Keratinocyte (primary cell): ENCODE measurements around the gene ADGRL3.

Experiments used
- CTCF ChIP-seq, 3 experiments: IDR thresholded peaks in 1 of 3; conservative IDR thresholded peaks in 1 of 3; optimal IDR thresholded peaks in 1 of 3; 2 replicates in 2 of 3; 3 replicates in 1 of 3; pipeline versions ENCODE3 to v1.5.1; 2011; ENCODE audit warnings: low read length in 3 of 3, mild to moderate bottlenecking in 3 of 3, moderate library complexity in 2 of 3, control low read depth in 1 of 3, inconsistent platforms in 1 of 3; ENCODE audit not compliant: insufficient read depth in 2 of 3; ENCODE audit errors: extremely low read depth in 1 of 3
- EZH2 ChIP-seq: IDR thresholded peaks from one replicate; pipeline ENCODE4 v1.6.1; 2012; ENCODE audit warnings: inconsistent platforms, mild to moderate bottlenecking, low read length, moderate library complexity

GRCh38 chr4:61505773-61506685, 305.9 kb downstream of the ADGRL3 start:
- TF ChIP-seq CTCF (optimal IDR thresholded peaks at IDR 0.05 in 1 of 3, IDR thresholded peaks at IDR 0.05 in 1 of 3, conservative IDR thresholded peaks at IDR 0.05 in 1 of 3; ENCODE audit: extremely low read depth in 1 of 3, insufficient read depth in 2 of 3, low read length in 3 of 3), result no peak
- no peak for TF ChIP-seq EZH2
